A549 (cell line): Measurements from ENCODE around the gene RGS6. TPM values are rescaled to one million over a fixed set of nuclear protein-coding genes. Genes with fewer than 3 reads are reported as not detected.

Experiments
- ATAC-seq, 2 experiments: fragments of 200-7000 bp in 1 of 2; fragments of >200 bp in 1 of 2; cut with Nextera tagmentation in 1 of 2; cut with Tn5 transposase in 1 of 2; 3 replicates each; pipeline versions ENCODE4 v1.8.0 to v1.9.1; 2018 to 2020; ENCODE audit warnings: mild to moderate bottlenecking in 1 of 2, moderate library complexity in 1 of 2
- CTCF ChIA-PET: fragments of 300-600 bp; sonication (Branson Sonifier 250); formaldehyde crosslinking; extraction: SDS; loops from one replicate; lab custom pipeline; 2021; ENCODE audit warnings: antibody characterized with exemption, inconsistent platforms; lab: Yijun Ruan, JAX
- POLR2A ChIA-PET: fragments of 350-600 bp; formaldehyde crosslinking; extraction: SDS; loops from one replicate; lab custom pipeline; 2021; ENCODE audit warnings: antibody characterized with exemption, inconsistent platforms; lab: Yijun Ruan, JAX
- DNase-seq, 2 experiments: peaks; one replicate each; pipeline versions ENCODE4 v3.0.0 to v3.0.0-alpha.2; 2011 to 2016; ENCODE audit warnings: low read depth in 1 of 2, low spot score in 1 of 2
- FAIRE-seq: peaks from 2 replicates; lab custom pipeline; 2011; peaks lifted over from hg19 to GRCh38; lab: Jason Lieb, UNC
- H3K27ac ChIP-seq, 2 experiments: fragments of >200 bp; sonication (Bioruptor Twin); formaldehyde crosslinking; 3 replicates each; pipeline ENCODE4 v1.5.1; 2016 to 2017
- H3K4me1 ChIP-seq: fragments of >200 bp; sonication (Bioruptor Twin); formaldehyde crosslinking; 3 replicates; pipeline ENCODE4 v1.6.1; 2016
- H3K4me2 ChIP-seq: fragments of >200 bp; sonication (Bioruptor Twin); formaldehyde crosslinking; 3 replicates; pipeline ENCODE4 v1.6.1; 2016
- H3K4me3 ChIP-seq: fragments of >200 bp; sonication (Bioruptor Twin); formaldehyde crosslinking; 3 replicates; pipeline ENCODE4 v1.5.1; 2016
- H3K9me3 ChIP-seq: fragments of >200 bp; sonication (Bioruptor Twin); formaldehyde crosslinking; 3 replicates; pipeline ENCODE4 v1.6.1; 2016
- ATOH8 ChIP-seq: fragments of 250-450 bp; sonication (Bioruptor Pico); IDR thresholded peaks from 2 replicates; pipeline ENCODE4 v1.5.0; 2020; ENCODE audit warnings: low read depth, mild to moderate bottlenecking, moderate library complexity
- CBX2 ChIP-seq: fragments of 200-600 bp; sonication (generic); IDR thresholded peaks from 2 replicates; pipeline ENCODE4 v1.6.1; 2016; ENCODE audit warnings: low read depth, mild to moderate bottlenecking, borderline replicate concordance
- CEBPB ChIP-seq, 2 experiments: fragments of >200 bp in 1 of 2; sonication (Bioruptor Twin) in 1 of 2; formaldehyde crosslinking in 1 of 2; IDR thresholded peaks; 2 replicates each; pipeline ENCODE4 v1.6.1; 2012 to 2016
- ESRRA ChIP-seq: fragments of 150-350 bp; IDR thresholded peaks from 2 replicates; pipeline ENCODE4 v1.6.1; 2014; ENCODE audit warnings: mild to moderate bottlenecking, low read length, borderline replicate concordance
- FOSL2 ChIP-seq, 2 experiments: fragments of 450-650 bp in 1 of 2; fragments of >200 bp in 1 of 2; sonication (Bioruptor Twin) in 1 of 2; formaldehyde crosslinking; IDR thresholded peaks; 2 replicates each; pipeline versions ENCODE4 v1.5.0 to v1.6.1; 2016 to 2020; ENCODE audit warnings: mild to moderate bottlenecking in 1 of 2, moderate library complexity in 1 of 2
- FOXS1 ChIP-seq: fragments of 250-450 bp; sonication (Bioruptor Pico); IDR thresholded peaks from 2 replicates; pipeline ENCODE4 v1.5.0; 2020; ENCODE audit warnings: mild to moderate bottlenecking, moderate library complexity
- HDAC2 ChIP-seq: fragments of 200-600 bp; sonication (generic); IDR thresholded peaks from 2 replicates; pipeline ENCODE4 v1.6.1; 2016
- HEYL ChIP-seq: fragments of 250-450 bp; sonication (Bioruptor Pico); IDR thresholded peaks from 2 replicates; pipeline ENCODE4 v1.8.0; 2021; ENCODE audit warnings: mild to moderate bottlenecking, moderate library complexity
- JUN ChIP-seq, 2 experiments: fragments of >200 bp; sonication (Bioruptor Twin); formaldehyde crosslinking; IDR thresholded peaks; 2 replicates in 1 of 2; 3 replicates in 1 of 2; pipeline ENCODE4 v1.6.1; 2016 to 2017
- MAFK ChIP-seq: fragments of 450-650 bp; IDR thresholded peaks from 2 replicates; pipeline ENCODE4 v1.6.1; 2014; ENCODE audit not compliant: partially characterized antibody
- POLR2AphosphoS2 ChIP-seq: conservative IDR thresholded peaks from 2 replicates; pipeline ENCODE4 v1.6.1; 2012; ENCODE audit warnings: low read length, improper control_type of control experiment, inconsistent platforms
- REST ChIP-seq: fragments of 200-600 bp; sonication (generic); IDR thresholded peaks from 2 replicates; pipeline ENCODE4 v1.6.1; 2016; ENCODE audit warnings: antibody characterized with exemption, mild to moderate bottlenecking, moderate library complexity
- RFX5 ChIP-seq: fragments of 450-650 bp; IDR thresholded peaks from 2 replicates; pipeline ENCODE4 v1.7.1; 2014; ENCODE audit warnings: antibody characterized with exemption, mild to moderate bottlenecking, moderate library complexity
- RNF2 ChIP-seq: fragments of 200-600 bp; sonication (generic); IDR thresholded peaks from 2 replicates; pipeline ENCODE4 v1.6.1; 2016; ENCODE audit warnings: low read depth, mild to moderate bottlenecking, antibody characterized with exemption, moderate library complexity, borderline replicate concordance
- SMC3 ChIP-seq: fragments of >200 bp; sonication (Bioruptor Twin); formaldehyde crosslinking; IDR thresholded peaks from 3 replicates; pipeline ENCODE4 v1.6.1; 2018; ENCODE audit warnings: inconsistent platforms
- USF2 ChIP-seq: fragments of 450-650 bp; IDR thresholded peaks from 2 replicates; pipeline ENCODE4 v1.6.1; 2014; ENCODE audit warnings: antibody characterized with exemption
- WGBS: methylation state at CpG from one replicate; pipeline ENCODE4 v1.1.6; 2017; ENCODE audit errors: missing lambda C conversion rate; 5-methylcytosine and 5-hydroxymethylcytosine counted together
- polyA plus RNA-seq, 4 experiments: library from polyadenylated mRNA; depleted of rRNA in 3 of 4; stranded (reverse); fragments of >200 nt; fragmentation: RNase III in 1 of 4; extraction: RNeasy Plus Mini Kit Qiagen cat#74134 plus additional on column Dnase treatment in 1 of 4; gene quantifications; 2 replicates in 3 of 4; 3 replicates in 1 of 4; pipeline ENCODE4 v1.2.3, GENCODE V29; 2011 to 2017
- TF ChIP-seq, protein P1 (sequence below): fragments of 250-450 bp; sonication (Bioruptor Pico); IDR thresholded peaks from 2 replicates; pipeline ENCODE4 v1.5.0; 2021; ENCODE audit warnings: mild to moderate bottlenecking, moderate library complexity, borderline replicate concordance
- TF ChIP-seq, protein P2 (sequence below): IDR thresholded peaks from 2 replicates; pipeline ENCODE4 v1.6.1; 2012

RGS6 gene
- polyA plus RNA-seq, 2 of the 4 experiments (the other 2 are of a cell fraction): not detected

GRCh38 chr14:72614891-72615415 lies 682.7 kb downstream of the RGS6 start:
- H3K4me2 ChIP-seq: no peak overlapping the region
- no peak overlapping the region for H3K27ac ChIP-seq
- no peak overlapping the region for H3K4me3 ChIP-seq
- DNase-seq (no peak), FAIRE-seq (no peak), ATAC-seq (no peak)
- 67% methylated on average over 9 of the region's 11 CpGs for WGBS
- ChIA-PET POLR2A (interaction anchor here (0.6 kb wide), 1 partner anchor 38 kb away, joined by 3 read pairs; no protein-coding TSS in a partner anchor), CTCF (interaction anchor here (0.6 kb wide), 1 partner anchor 869 kb away, joined by 4 read pairs; no protein-coding TSS in a partner anchor)
- no peak for TF ChIP-seq ATOH8 (CRISPR knock-in tag)
- no peak for TF ChIP-seq RFX5
- TF ChIP-seq POLR2AphosphoS2: no peak
- TF ChIP-seq RNF2: no peak
- no peak for TF ChIP-seq REST
- no peak for TF ChIP-seq SMC3
- TF ChIP-seq CEBPB (IDR thresholded peaks at IDR 0.05): no peak
- TF ChIP-seq CBX2: no peak
- no peak for TF ChIP-seq JUN (IDR thresholded peaks at IDR 0.05)
- TF ChIP-seq, protein P1, sequence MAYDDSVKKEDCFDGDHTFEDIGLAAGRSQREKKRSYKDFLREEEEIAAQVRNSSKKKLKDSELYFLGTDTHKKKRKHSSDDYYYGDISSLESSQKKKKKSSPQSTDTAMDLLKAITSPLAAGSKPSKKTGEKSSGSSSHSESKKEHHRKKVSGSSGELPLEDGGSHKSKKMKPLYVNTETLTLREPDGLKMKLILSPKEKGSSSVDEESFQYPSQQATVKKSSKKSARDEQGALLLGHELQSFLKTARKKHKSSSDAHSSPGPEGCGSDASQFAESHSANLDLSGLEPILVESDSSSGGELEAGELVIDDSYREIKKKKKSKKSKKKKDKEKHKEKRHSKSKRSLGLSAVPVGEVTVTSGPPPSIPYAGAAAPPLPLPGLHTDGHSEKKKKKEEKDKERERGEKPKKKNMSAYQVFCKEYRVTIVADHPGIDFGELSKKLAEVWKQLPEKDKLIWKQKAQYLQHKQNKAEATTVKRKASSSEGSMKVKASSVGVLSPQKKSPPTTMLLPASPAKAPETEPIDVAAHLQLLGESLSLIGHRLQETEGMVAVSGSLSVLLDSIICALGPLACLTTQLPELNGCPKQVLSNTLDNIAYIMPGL: no peak
- no peak for TF ChIP-seq ESRRA
- H3K9me3 ChIP-seq: no peaks in the 10 kb centered on the region
- H3K4me1 ChIP-seq: no peaks in the 10 kb centered on the region

GRCh38 chr14:72615451-72616121 lies 683.4 kb downstream of the RGS6 start:
- 71% methylated on average over 8 of the region's 9 CpGs for WGBS
- no peak for FAIRE-seq
- no peaks in the 10 kb centered on the region for H3K4me1 ChIP-seq
- ChIA-PET CTCF (no interaction called here), POLR2A (no interaction called here)
- no peak for ATAC-seq
- peak overlapping the region in 1 of 2 experiments; percentile 20; a peak in 1 of 6 replicates for H3K27ac ChIP-seq
- DNase-seq: no peak
- no peak overlapping the region for H3K4me2 ChIP-seq
- no peak overlapping the region for H3K4me3 ChIP-seq
- no peaks in the 10 kb centered on the region for H3K9me3 ChIP-seq
- TF ChIP-seq FOXS1 (CRISPR knock-in tag) (no peak), FOSL2 (IDR thresholded peaks at IDR 0.05) (no peak), FOSL2 (CRISPR knock-in tag; IDR thresholded peaks at IDR 0.05) (no peak), MAFK (no peak), HDAC2 (no peak), HEYL (CRISPR knock-in tag) (no peak), USF2 (no peak), RNF2 (no peak)
- TF ChIP-seq, protein P2, sequence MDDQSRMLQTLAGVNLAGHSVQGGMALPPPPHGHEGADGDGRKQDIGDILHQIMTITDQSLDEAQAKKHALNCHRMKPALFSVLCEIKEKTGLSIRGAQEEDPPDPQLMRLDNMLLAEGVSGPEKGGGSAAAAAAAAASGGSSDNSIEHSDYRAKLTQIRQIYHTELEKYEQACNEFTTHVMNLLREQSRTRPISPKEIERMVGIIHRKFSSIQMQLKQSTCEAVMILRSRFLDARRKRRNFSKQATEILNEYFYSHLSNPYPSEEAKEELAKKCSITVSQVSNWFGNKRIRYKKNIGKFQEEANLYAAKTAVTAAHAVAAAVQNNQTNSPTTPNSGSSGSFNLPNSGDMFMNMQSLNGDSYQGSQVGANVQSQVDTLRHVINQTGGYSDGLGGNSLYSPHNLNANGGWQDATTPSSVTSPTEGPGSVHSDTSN: no peak
